HL-60/S4 treated with phorbol 12-myristate 13-acetate at 8.2 ng/mL for 4 days and 3 days (cell line): Measurements from ENCODE around the gene TSPAN19.

Experiments used
- in situ Hi-C: fragments of 300-500 bp; cut with MboI; formaldehyde crosslinking; loops from 2 replicates; pipeline ENCODE4 v1.15.0; 2022; ENCODE audit warnings: low sequenced_read_pairs

Gene TSPAN19

DNA sequence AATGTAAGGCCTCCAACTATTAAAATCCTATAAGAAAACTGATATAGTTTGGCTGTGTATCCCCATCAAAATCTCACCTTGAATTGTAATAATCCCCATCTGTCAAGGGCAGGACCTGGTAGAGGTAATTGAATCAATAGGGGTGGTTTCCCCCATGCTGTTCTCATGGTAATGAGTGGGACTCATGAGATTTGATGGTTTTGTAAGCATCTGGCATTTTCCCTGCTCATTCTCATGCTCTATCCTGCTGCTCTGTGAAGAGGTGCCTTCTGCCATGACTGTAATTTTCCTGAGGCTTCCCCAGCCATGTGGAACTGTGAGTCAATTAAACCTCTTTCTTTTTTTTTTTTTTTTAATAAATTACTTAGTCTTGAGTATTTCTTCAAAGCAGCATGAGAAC lies 31.9 kb downstream of the TSPAN19 start:
- in situ Hi-C loops: no loop called here

- in situ Hi-C loops: no loop called here
These were observed 33.2 kb downstream of the TSPAN19 start for GRCh38 chr12:85002778-85003296.

- in situ Hi-C loops: no loop called here
These were observed 35.3 kb downstream of the TSPAN19 start for GRCh38 chr12:85000729-85001128.

GRCh38 chr12:84998341-84998740 lies 37.7 kb downstream of the TSPAN19 start:
- in situ Hi-C loops: no loop called here

DNA sequence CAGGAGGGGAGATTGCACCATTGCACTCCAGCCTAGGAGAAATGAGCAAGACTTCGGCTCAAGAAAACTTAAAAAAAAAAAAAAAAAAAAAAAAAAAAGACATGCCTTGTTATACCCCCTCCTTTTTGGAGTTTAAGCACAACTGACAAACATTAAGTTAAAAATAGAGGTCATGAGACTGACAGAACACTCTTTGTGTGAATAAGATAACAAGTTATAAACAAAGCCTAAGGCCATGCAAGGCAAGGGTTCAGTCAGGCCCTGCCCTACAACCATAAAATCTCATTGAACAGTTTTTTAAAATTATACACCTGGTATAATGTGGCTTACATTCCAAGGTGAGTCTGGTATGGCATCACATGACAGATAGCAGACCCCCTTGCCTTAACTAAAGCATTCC lies 39.3 kb downstream of the TSPAN19 start:
- in situ Hi-C loops: no loop called here

DNA sequence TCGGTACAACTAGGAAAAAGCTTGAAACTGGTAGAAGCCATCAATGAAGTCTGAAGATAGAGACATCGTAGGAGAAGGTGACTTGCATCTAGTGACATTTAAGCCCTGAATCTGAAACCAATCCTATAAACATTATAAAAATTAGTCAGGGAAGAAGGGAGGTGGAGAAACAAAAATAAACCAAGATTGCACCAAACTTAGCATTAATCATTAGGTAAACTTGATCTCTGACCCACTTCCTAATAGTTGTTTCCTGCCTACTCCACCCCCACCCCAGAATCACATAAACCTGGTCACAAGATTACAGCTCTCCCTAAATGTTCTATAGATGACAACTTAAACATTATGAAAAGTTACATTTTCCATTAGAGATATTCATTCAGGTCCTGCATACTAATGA lies 40.4 kb downstream of the TSPAN19 start:
- in situ Hi-C loops: no loop called here

DNA sequence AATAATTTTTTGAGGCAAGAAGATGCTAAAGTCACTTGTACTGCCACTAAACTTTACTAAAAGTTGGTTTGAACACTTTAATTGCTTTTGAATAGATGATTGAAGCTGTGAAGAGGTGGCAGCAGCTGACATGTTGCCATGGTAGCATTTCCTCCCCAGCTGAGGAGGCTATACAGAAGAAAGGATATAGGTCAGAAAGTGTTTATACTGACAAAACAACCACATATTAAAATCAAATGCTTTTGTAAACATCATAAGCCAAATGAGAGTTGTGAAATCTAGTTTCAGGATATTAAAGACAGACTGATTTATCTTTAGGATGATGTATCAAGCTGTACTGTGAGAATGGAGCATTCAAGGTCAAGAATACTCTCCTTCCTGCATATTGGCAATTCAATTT lies 41.7 kb downstream of the TSPAN19 start:
- in situ Hi-C loops: no loop called here

GRCh38 chr12:84986586-84986985 lies 49.5 kb downstream of the TSPAN19 start:
- in situ Hi-C loops: no loop called here

- in situ Hi-C loops: no loop called here
These were observed 50.0 kb downstream of the TSPAN19 start for GRCh38 chr12:84986117-84986516.

DNA sequence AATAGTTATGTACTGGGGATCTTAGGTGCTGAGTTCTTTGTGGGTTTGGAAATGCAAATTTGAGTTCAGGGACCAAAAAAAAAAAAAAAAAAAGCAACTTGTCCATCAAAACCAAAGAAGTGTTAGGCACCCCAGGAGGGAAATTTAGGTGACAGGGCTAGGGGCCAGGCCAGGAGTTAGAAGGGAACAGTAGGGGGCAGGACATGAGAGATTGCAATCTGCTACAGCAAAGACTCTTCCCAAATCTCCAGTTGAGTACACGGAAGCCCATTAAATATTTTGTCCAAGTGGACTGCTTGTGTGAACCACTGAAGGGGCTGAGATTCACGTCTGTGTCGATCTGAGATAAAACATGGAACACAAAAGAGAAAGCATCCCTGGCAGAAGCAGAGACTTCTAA lies 52.8 kb downstream of the TSPAN19 start:
- in situ Hi-C loops: no loop called here

GRCh38 chr12:84982888-84983287 lies 53.2 kb downstream of the TSPAN19 start:
- in situ Hi-C loops: no loop called here

- in situ Hi-C loops: no loop called here
These were observed 57.2 kb downstream of the TSPAN19 start for GRCh38 chr12:84978921-84979320.

DNA sequence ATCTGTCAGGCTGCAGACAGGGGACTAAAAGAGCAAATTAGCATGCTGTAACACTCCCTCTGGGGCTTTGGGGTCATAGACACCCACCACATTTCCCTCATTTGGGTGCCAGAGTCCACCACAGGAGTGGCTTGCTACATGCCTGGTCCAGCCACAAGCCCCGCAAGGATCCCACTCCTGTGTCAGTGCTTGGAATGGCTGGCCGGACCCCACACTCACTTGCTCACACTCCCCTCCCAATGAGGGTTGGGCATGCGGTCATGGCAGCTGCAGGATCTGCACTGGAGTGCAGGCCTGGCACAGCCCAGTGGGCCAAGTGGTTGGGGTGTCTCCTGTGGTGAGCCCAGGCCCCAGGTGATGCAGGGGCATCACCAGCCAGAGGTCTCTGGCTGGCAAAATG lies 59.9 kb downstream of the TSPAN19 start:
- in situ Hi-C loops: no loop called here

DNA sequence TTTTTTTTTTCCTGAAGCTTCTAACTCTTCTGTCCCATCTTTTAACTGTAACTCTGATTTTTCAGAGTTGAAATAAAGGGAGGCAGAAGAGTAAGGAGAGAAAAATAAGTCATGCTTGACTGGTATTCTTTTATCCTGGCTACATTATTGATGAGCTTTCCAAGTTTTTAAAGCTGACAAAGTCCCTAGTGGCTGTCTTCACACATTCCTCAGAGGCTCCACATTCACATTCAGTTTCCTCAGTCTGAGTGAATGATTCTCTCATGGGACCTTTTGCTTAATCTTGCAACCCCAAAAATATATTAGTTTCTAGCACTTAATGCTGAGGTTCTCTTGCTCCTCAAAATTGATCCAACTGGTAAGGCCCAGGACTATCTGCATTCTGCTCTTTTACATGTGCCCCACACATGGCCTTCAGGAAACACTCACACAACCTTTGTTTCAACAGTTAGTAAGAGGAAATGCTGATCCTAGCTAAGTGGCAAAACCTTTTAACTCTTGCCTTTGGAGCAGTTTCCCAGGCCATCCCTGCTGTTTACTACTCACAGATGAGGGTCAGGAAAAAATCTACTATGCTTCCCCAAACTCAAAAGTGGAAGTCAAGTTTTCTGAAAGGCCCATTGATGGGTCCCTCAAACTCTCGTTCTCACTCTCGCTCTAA lies 61.8 kb downstream of the TSPAN19 start:
- in situ Hi-C loops: no loop called here

GRCh38 chr12:84973026-84973425 lies 63.1 kb downstream of the TSPAN19 start:
- in situ Hi-C loops: no loop called here

DNA sequence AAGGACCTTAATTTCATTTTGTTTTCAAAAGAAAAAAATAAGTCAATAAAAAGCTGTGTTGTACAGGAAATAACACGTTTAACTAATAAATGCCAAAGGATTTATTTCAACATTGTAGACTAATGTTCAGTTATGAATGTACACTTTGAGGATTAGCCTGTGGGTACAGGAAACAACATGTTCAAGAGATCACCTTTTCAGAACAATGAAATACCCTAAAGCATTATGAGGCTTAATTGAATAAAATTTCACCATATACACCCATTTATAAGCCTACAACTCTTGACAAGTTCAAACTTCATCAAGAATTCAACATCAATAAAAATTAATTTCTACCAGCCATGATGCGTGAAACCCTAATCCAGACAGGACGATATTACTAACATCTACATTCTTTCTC lies 66.9 kb downstream of the TSPAN19 start:
- in situ Hi-C loops: no loop called here
